Measurements from ENCODE around the gene C12orf43.

C12orf43 gene

GRCh38 chr12:120998435-120998834 is 17.9 kb downstream of the C12orf43 start:
- DNase-seq, result no peak

- no peak for DNase-seq
Measured at GRCh38 chr12:120997448-120997847, 18.8 kb downstream of the C12orf43 start.

- DNase-seq, result no peak
Measured at GRCh38 chr12:120996133-120996746, 20.0 kb downstream of the C12orf43 start.

GRCh38 chr12:120994589-120995337 is 21.5 kb downstream of the C12orf43 start:
- DNase-seq, result no peak

- no peak for DNase-seq
Measured at GRCh38 chr12:120994059-120994458, 22.2 kb downstream of the C12orf43 start.

GRCh38 chr12:120993496-120993895 is 22.8 kb downstream of the C12orf43 start:
- no peak for DNase-seq

GRCh38 chr12:120992989-120993388 is 23.3 kb downstream of the C12orf43 start:
- no peak for DNase-seq

- no peak for DNase-seq
Measured at GRCh38 chr12:120991965-120992364, 24.3 kb downstream of the C12orf43 start.

GRCh38 chr12:120990487-120991055 is 25.7 kb downstream of the C12orf43 start:
- no peak for DNase-seq

GRCh38 chr12:120989687-120990086 is 26.6 kb downstream of the C12orf43 start:
- no peak for DNase-seq

- no peak for DNase-seq
Measured at GRCh38 chr12:120988658-120989057, 27.6 kb downstream of the C12orf43 start.

GRCh38 chr12:120988234-120988633 is 28.1 kb downstream of the C12orf43 start:
- no peak for DNase-seq

- no peak for DNase-seq
Measured at GRCh38 chr12:120984351-120984898, 31.9 kb downstream of the C12orf43 start.

GRCh38 chr12:120983759-120984158 is 32.5 kb downstream of the C12orf43 start:
- no peak for DNase-seq

- no peak for DNase-seq
Measured at GRCh38 chr12:120982659-120983058, 33.6 kb downstream of the C12orf43 start.

- DNase-seq, result no peak
Measured at GRCh38 chr12:120981407-120981941, 34.8 kb downstream of the C12orf43 start.

GRCh38 chr12:120980800-120981368 is 35.4 kb downstream of the C12orf43 start:
- DNase-seq, result no peak

- no peak for DNase-seq
Measured at GRCh38 chr12:120979862-120980696, 36.2 kb downstream of the C12orf43 start.

- DNase-seq, result no peak
Measured at GRCh38 chr12:120979220-120979861, 36.9 kb downstream of the C12orf43 start.

- DNase-seq, result no peak
Measured at GRCh38 chr12:120978296-120979219, 37.7 kb downstream of the C12orf43 start, which contains the start of gene HNF1A. Gene HNF1A (plus strand): TSS chr12:120978543. CDS start chr12:120978769, 226 bp downstream.

Data from activated CD4-positive, alpha-beta T cell treated with anti-CD3 and anti-CD28 coated beads, Interleukin-2, amount 50 U/mL, for 16 hours (primary cell).